ENCODE data around the gene BAHCC1.

DNA sequence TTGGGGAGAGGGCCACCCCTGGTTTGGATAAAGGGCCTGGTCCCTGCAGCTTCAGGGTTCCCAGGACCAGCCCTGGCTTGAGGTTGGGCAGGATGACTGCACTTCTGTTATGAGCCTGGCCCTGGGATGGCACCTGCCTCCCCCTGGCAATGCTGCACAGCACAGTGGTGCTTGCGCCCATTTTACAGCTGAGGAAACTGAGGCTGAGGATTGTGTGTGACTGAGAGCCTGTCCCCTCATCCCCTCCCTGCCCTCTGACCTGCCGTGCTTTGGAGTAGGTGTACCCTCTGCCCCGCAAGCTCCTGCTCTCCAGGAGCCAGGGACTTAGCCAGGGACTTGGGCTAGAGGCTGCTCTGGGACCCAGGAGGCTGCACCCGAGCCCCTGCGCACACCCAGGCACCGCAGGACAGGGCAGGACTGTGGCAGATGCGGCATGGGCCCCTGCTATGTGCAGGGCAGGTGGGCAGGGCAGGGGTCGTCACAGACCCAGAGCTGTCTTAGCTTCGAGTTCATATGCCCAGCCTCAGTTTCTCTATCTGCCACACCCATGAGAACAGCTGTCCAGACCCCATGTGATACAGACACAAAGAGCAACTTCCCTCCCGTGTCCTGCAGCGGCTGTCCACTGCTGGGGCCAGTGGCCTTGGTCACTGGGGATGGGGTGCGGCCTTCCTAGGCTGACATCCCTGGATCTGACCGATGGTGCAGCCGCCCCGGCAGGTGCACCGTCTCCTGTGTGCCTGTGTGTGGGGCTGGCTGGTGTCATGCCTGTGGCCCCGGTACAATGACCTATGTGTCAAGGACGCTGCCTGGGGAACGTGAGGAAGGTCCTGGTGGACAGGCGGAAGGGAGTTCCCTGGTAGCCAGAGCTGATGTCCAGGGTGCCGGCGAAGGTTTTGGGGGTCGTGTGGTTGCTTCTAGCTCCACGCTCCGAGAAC is 36.6 kb downstream of the BAHCC1 start:
- TF ChIP-seq, protein P1, sequence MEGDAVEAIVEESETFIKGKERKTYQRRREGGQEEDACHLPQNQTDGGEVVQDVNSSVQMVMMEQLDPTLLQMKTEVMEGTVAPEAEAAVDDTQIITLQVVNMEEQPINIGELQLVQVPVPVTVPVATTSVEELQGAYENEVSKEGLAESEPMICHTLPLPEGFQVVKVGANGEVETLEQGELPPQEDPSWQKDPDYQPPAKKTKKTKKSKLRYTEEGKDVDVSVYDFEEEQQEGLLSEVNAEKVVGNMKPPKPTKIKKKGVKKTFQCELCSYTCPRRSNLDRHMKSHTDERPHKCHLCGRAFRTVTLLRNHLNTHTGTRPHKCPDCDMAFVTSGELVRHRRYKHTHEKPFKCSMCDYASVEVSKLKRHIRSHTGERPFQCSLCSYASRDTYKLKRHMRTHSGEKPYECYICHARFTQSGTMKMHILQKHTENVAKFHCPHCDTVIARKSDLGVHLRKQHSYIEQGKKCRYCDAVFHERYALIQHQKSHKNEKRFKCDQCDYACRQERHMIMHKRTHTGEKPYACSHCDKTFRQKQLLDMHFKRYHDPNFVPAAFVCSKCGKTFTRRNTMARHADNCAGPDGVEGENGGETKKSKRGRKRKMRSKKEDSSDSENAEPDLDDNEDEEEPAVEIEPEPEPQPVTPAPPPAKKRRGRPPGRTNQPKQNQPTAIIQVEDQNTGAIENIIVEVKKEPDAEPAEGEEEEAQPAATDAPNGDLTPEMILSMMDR (conservative IDR thresholded peaks at IDR 0.05; ENCODE audit: low read depth, low read length): no peak
- TF ChIP-seq POLR2A (IDR thresholded peaks at IDR 0.05; ENCODE audit: low read depth, low read length): no peak
- no peak for TF ChIP-seq CHD1 (IDR thresholded peaks at IDR 0.05; ENCODE audit: low read depth, low read length)
- TF ChIP-seq CEBPB (IDR thresholded peaks at IDR 0.05; ENCODE audit: low read depth, low read length): no peak
- no peak for TF ChIP-seq FOS (IDR thresholded peaks at IDR 0.05; ENCODE audit: low read depth, low read length)
- TF ChIP-seq MAFK (IDR thresholded peaks at IDR 0.05; ENCODE audit: low read depth, low read length): no peak
- TF ChIP-seq RCOR1 (IDR thresholded peaks at IDR 0.05; ENCODE audit: insufficient replicate concordance, low read length): no peak
- no peak for TF ChIP-seq RAD21 (IDR thresholded peaks at IDR 0.05; ENCODE audit: low read length)
- TF ChIP-seq BHLHE40 (IDR thresholded peaks at IDR 0.05; ENCODE audit: low read depth, low read length): no peak
- TF ChIP-seq, protein P2, sequence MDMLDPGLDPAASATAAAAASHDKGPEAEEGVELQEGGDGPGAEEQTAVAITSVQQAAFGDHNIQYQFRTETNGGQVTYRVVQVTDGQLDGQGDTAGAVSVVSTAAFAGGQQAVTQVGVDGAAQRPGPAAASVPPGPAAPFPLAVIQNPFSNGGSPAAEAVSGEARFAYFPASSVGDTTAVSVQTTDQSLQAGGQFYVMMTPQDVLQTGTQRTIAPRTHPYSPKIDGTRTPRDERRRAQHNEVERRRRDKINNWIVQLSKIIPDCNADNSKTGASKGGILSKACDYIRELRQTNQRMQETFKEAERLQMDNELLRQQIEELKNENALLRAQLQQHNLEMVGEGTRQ (IDR thresholded peaks at IDR 0.05; ENCODE audit: low read depth, low read length): no peak
- TF ChIP-seq MXI1 (IDR thresholded peaks at IDR 0.05; ENCODE audit: borderline replicate concordance, low read depth, low read length): no peak
- no peak for TF ChIP-seq SMC3 (IDR thresholded peaks at IDR 0.05; ENCODE audit: low read depth, low read length)
- TF ChIP-seq MAZ (IDR thresholded peaks at IDR 0.05; ENCODE audit: borderline replicate concordance, low read depth, low read length): no peak
- TF ChIP-seq RFX5 (IDR thresholded peaks at IDR 0.05; ENCODE audit: low read depth, low read length): no peak
